WTC11 (cell line): ENCODE data around the gene IFRD2. TPM values are rescaled to one million over a fixed set of nuclear protein-coding genes. Genes with fewer than 3 reads are reported as not detected.
A peak's percentile ranks its signal among the peaks of the same experiment; 100 is the strongest.

Experiments used
- ATAC-seq: fragments of 200-7000 bp; cut with Tn5 transposase; 2 replicates; pipeline ENCODE4 v1.10.0; 2021; ENCODE audit warnings: mild to moderate bottlenecking, moderate library complexity
- CTCF ChIA-PET: fragments of 300-600 bp; sonication (Branson Sonifier 250); formaldehyde crosslinking; loops from one replicate; lab custom pipeline; 2021; ENCODE audit warnings: antibody characterized with exemption; lab: Charles Lee
- POLR2A ChIA-PET: fragments of 350-600 bp; sonication (Branson Sonifier 250); formaldehyde crosslinking; loops from one replicate; lab custom pipeline; 2021; ENCODE audit warnings: antibody characterized with exemption; lab: Charles Lee
- DNase-seq: peaks from one replicate; pipeline ENCODE4 v3.0.0; 2021; ENCODE audit warnings: low spot score
- H3K27ac Mint-ChIP-seq: 2 replicates; pipeline ENCODE4 v1.8.0; 2021; ENCODE audit warnings: mixed read lengths
- H3K27me3 Mint-ChIP-seq: 2 replicates; pipeline ENCODE4 v1.8.0; 2021; ENCODE audit warnings: low read depth, mild to moderate bottlenecking, moderate library complexity, mixed read lengths
- H3K36me3 Mint-ChIP-seq: 2 replicates; pipeline ENCODE4 v1.8.0; 2021; ENCODE audit warnings: mixed read lengths
- H3K4me1 Mint-ChIP-seq: 2 replicates; pipeline ENCODE4 v1.8.0; 2022; ENCODE audit warnings: mixed read lengths
- H3K4me3 Mint-ChIP-seq: 2 replicates; pipeline ENCODE4 v1.8.0; 2021; ENCODE audit warnings: mild to moderate bottlenecking, moderate library complexity, mixed read lengths
- H3K9me3 Mint-ChIP-seq: 2 replicates; pipeline ENCODE4 v1.8.0; 2021; ENCODE audit warnings: mixed read lengths
- CREB1 ChIP-seq: sonication (generic); formaldehyde crosslinking; IDR thresholded peaks from 2 replicates; pipeline ENCODE4 v1.8.0; 2023; ENCODE audit warnings: mild to moderate bottlenecking, missing genetic modification reagents
- ELF4 ChIP-seq: sonication (generic); formaldehyde crosslinking; IDR thresholded peaks from 2 replicates; pipeline ENCODE4 v1.8.1; 2022; ENCODE audit warnings: low read depth, mild to moderate bottlenecking, moderate library complexity, missing genetic modification reagents
- ESRRA ChIP-seq: sonication (generic); formaldehyde crosslinking; IDR thresholded peaks from 2 replicates; pipeline ENCODE4 v1.8.1; 2022; ENCODE audit warnings: mild to moderate bottlenecking, missing genetic modification reagents, borderline replicate concordance
- GRHL2 ChIP-seq: fragments of 250-450 bp; sonication (Bioruptor Pico); IDR thresholded peaks from 2 replicates; pipeline ENCODE4 v1.8.0; 2022; ENCODE audit warnings: mild to moderate bottlenecking, moderate library complexity; ENCODE audit not compliant: insufficient replicate concordance, severe bottlenecking
- GTF2I ChIP-seq: fragments of 250-450 bp; sonication (Bioruptor Pico); conservative IDR thresholded peaks from 2 replicates; pipeline ENCODE4 v1.4.0; 2021; ENCODE audit warnings: mild to moderate bottlenecking
- IRF2 ChIP-seq: sonication (generic); formaldehyde crosslinking; IDR thresholded peaks from 2 replicates; pipeline ENCODE4 v1.8.0; 2022; ENCODE audit warnings: low read depth, missing genetic modification reagents, borderline replicate concordance
- JAZF1 ChIP-seq: fragments of 250-450 bp; sonication (Bioruptor Pico); IDR thresholded peaks from 2 replicates; pipeline ENCODE4 v1.9.0; 2021; ENCODE audit warnings: moderate library complexity, mild to moderate bottlenecking, inconsistent platforms
- MAX ChIP-seq: sonication (generic); formaldehyde crosslinking; IDR thresholded peaks from 2 replicates; pipeline ENCODE4 v1.8.0; 2022; ENCODE audit warnings: mild to moderate bottlenecking, missing genetic modification reagents
- NFATC4 ChIP-seq: fragments of 250-450 bp; sonication (Bioruptor Pico); IDR thresholded peaks from 2 replicates; pipeline ENCODE4 v1.9.0; 2021; ENCODE audit warnings: mild to moderate bottlenecking
- NFYB ChIP-seq: sonication (generic); formaldehyde crosslinking; conservative IDR thresholded peaks from 2 replicates; pipeline ENCODE4 v1.8.0; 2022; ENCODE audit warnings: low read depth, missing genetic modification reagents
- NR3C1 ChIP-seq: sonication (generic); formaldehyde crosslinking; conservative IDR thresholded peaks from 2 replicates; pipeline ENCODE4 v1.8.1; 2023; ENCODE audit warnings: low read depth, mild to moderate bottlenecking, missing genetic modification reagents
- PRDM15 ChIP-seq: sonication (generic); formaldehyde crosslinking; IDR thresholded peaks from 2 replicates; pipeline ENCODE4 v1.8.0; 2022; ENCODE audit warnings: missing genetic modification reagents
- PREB ChIP-seq: sonication (generic); formaldehyde crosslinking; IDR thresholded peaks from 2 replicates; pipeline ENCODE4 v1.8.1; 2022; ENCODE audit warnings: mild to moderate bottlenecking, missing genetic modification reagents, moderate library complexity, borderline replicate concordance
- RELA ChIP-seq: sonication (generic); formaldehyde crosslinking; IDR thresholded peaks from 2 replicates; pipeline ENCODE4 v1.8.1; 2022; ENCODE audit warnings: missing genetic modification reagents, mild to moderate bottlenecking, borderline replicate concordance
- SMAD3 ChIP-seq: sonication (generic); formaldehyde crosslinking; IDR thresholded peaks from 2 replicates; pipeline ENCODE4 v1.8.0; 2022; ENCODE audit warnings: missing genetic modification reagents, mild to moderate bottlenecking, borderline replicate concordance
- TCF7 ChIP-seq: sonication (generic); formaldehyde crosslinking; IDR thresholded peaks from 2 replicates; pipeline ENCODE4 v1.8.0; 2022; ENCODE audit warnings: mild to moderate bottlenecking, low read depth, missing genetic modification reagents, moderate library complexity
- TEAD1 ChIP-seq: sonication (generic); formaldehyde crosslinking; IDR thresholded peaks from 2 replicates; pipeline ENCODE4 v1.8.0; 2022; ENCODE audit warnings: mild to moderate bottlenecking, missing genetic modification reagents
- ZBTB21 ChIP-seq: sonication (generic); formaldehyde crosslinking; IDR thresholded peaks from 2 replicates; pipeline ENCODE4 v1.8.1; 2023; ENCODE audit warnings: mild to moderate bottlenecking, missing genetic modification reagents, borderline replicate concordance
- ZNF423 ChIP-seq: fragments of 250-450 bp; sonication (Bioruptor Pico); IDR thresholded peaks from 2 replicates; pipeline ENCODE4 v2.1.2; 2022; ENCODE audit warnings: mild to moderate bottlenecking, moderate library complexity
- ZNF532 ChIP-seq: fragments of 250-450 bp; sonication (Bioruptor Pico); IDR thresholded peaks from 2 replicates; pipeline ENCODE4 v1.9.0; 2021; ENCODE audit warnings: mild to moderate bottlenecking, borderline replicate concordance
- total RNA-seq: library from RNA; stranded (reverse); gene quantifications from 3 replicates; pipeline ENCODE4 v1.2.3, GENCODE V29; 2021
- TF ChIP-seq, protein P1 (sequence below): fragments of 250-450 bp; sonication (Bioruptor Pico); IDR thresholded peaks from 2 replicates; pipeline ENCODE4 v1.9.0; 2021; ENCODE audit warnings: moderate library complexity, mild to moderate bottlenecking, inconsistent platforms, borderline replicate concordance
- TF ChIP-seq, protein P2 (sequence below): sonication (generic); formaldehyde crosslinking; IDR thresholded peaks from 2 replicates; pipeline ENCODE4 v1.8.1; 2022; ENCODE audit warnings: missing genetic modification reagents, borderline replicate concordance

IFRD2 gene
- total RNA-seq, 1 experiment from 2014 or later: 92.0 TPM

DNA sequence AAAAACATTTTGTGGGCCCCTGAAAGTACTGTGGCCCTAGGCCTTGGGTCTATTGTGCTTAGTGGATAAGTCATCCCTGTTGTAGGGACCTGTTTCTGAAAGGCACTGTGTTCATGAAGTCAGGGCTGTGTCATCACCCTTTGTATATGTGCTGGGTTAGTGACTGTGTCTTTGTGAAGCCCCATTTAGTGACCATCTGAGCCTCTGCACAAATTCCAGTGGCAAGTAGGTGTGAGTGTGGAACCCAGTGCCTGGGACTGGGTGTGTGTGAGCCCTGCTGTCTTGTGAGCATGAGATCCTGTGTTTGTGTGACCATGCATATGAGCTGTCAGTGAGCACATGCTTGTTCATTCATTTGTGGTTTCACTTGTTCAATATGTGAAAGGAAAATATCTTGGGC is 12.4 kb upstream of the IFRD2 start:
- H3K4me3 Mint-ChIP-seq: no peak overlapping the region
- H3K4me1 Mint-ChIP-seq: peaks cover 22% of the 10 kb centered on the region
- H3K9me3 Mint-ChIP-seq: peaks cover 13% of the 10 kb centered on the region
- CTCF ChIA-PET: no interaction called here
- ATAC-seq (no peak), DNase-seq (no peak)
- TF ChIP-seq, protein P1, sequence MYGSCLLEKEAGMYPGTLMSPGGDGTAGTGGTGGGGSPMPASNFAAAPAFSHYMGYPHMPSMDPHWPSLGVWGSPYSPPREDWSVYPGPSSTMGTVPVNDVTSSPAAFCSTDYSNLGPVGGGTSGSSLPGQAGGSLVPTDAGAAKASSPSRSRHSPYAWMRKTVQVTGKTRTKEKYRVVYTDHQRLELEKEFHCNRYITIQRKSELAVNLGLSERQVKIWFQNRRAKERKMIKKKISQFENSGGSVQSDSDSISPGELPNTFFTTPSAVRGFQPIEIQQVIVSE: no peak
- TF ChIP-seq NFATC4 (no peak), GTF2I (CRISPR knock-in tag) (no peak), IRF2 (CRISPR knock-in tag) (no peak), CREB1 (no peak), RELA (CRISPR knock-in tag) (no peak), ESRRA (CRISPR knock-in tag) (no peak), GRHL2 (CRISPR knock-in tag) (no peak), NR3C1 (no peak), TCF7 (CRISPR knock-in tag) (no peak), PREB (no peak), SMAD3 (CRISPR knock-in tag) (no peak), PRDM15 (CRISPR knock-in tag) (no peak), NFYB (CRISPR knock-in tag) (no peak), TEAD1 (CRISPR knock-in tag) (no peak), ZNF423 (CRISPR knock-in tag) (no peak), MAX (no peak), ZBTB21 (CRISPR knock-in tag) (no peak), JAZF1 (CRISPR knock-in tag) (no peak)
- POLR2A ChIA-PET: no interaction called here
- peaks cover 18% of the 10 kb centered on the region for H3K36me3 Mint-ChIP-seq
- peaks cover 11% of the 10 kb centered on the region for H3K27me3 Mint-ChIP-seq
- H3K27ac Mint-ChIP-seq: no peak overlapping the region

DNA sequence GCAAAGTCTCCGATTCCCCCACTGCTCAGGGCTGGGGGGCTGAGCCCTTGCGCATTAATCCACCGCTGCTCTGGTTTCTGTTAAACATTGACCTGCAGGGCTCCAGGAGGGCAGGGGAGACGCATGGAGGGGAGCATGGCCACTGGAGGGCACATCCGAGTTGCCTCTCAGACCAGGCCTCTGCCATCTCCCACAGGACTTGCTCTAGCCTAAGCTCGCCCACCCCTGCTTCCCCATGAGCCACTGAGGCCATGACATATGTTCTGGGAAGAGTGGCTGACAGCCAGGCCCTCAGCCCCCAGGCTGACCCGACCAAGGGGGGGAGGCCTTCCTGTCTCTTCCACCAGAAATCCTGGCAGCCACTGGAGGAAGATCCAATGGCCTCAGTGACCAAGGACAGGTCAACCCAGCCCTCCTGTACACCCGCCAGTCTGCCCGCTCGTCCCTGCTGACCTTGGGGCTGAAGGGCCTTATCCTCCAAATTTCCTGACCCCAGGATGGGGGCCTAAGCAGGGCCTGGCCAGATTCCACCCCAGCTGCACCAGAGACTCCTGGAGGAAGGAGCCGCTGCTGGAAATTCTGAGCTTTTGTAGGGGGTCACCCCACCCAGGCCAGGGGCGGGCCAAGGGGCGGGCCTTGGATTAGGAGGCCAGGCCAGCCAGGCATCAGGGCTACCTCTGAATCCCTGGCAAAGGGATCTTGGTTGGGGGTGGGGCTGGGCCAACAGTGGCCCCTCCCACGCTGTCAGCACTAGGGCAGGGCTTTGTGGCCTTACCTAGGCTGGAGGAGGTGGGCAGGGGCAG is 11.0 kb upstream of the IFRD2 start, which contains the start of gene HYAL1:
Gene HYAL1 (minus strand): TSS at position 562 of the 803 bp plus-strand sequence. CDS start 618 bp downstream, outside the sequence.
- Mint-ChIP-seq H3K27me3 (peaks cover 5% of the 10 kb centered on the region; the same call in 1 of the 2 replicates), H3K36me3 (peaks cover 10% of the 10 kb centered on the region; the same call in 1 of the 2 replicates), H3K9me3 (peaks cover 10% of the 10 kb centered on the region; the same call in 1 of the 2 replicates), H3K4me1 (peaks cover 22% of the 10 kb centered on the region), H3K27ac (peak within 1 kb of the TSS; percentile 87), H3K4me3 (peak within 1 kb of the TSS; percentile 20; the same call in 1 of the 2 replicates)
- ATAC-seq (peak; percentile 57), DNase-seq (peak; percentile 91)
- CTCF ChIA-PET: interaction anchor here (0.6 to 5.9 kb wide), 19 partner anchors 12 to 760 kb away, joined by 3 to 95 read pairs (median 5); partner anchors contain the start of genes HYAL2, RASSF1 and TUSC2
- POLR2A ChIA-PET: interaction anchor here (0.5 to 1.4 kb wide), 3 partner anchors 25 to 79 kb away, joined by 3 to 4 read pairs (median 3); partner anchors contain the start of gene TUSC2
- TF ChIP-seq ZNF532 (CRISPR knock-in tag): no peak
- no peak for TF ChIP-seq NFYB (CRISPR knock-in tag)
- TF ChIP-seq, protein P2, sequence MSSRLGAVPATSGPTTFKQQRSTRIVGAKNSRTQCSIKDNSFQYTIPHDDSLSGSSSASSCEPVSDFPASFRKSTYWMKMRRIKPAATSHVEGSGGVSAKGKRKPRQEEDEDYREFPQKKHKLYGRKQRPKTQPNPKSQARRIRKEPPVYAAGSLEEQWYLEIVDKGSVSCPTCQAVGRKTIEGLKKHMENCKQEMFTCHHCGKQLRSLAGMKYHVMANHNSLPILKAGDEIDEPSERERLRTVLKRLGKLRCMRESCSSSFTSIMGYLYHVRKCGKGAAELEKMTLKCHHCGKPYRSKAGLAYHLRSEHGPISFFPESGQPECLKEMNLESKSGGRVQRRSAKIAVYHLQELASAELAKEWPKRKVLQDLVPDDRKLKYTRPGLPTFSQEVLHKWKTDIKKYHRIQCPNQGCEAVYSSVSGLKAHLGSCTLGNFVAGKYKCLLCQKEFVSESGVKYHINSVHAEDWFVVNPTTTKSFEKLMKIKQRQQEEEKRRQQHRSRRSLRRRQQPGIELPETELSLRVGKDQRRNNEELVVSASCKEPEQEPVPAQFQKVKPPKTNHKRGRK (CRISPR knock-in tag): no peak
- TF ChIP-seq ELF4 (CRISPR knock-in tag): no peak
